ENCODE data around the gene USH1C.

Gene USH1C

DNA sequence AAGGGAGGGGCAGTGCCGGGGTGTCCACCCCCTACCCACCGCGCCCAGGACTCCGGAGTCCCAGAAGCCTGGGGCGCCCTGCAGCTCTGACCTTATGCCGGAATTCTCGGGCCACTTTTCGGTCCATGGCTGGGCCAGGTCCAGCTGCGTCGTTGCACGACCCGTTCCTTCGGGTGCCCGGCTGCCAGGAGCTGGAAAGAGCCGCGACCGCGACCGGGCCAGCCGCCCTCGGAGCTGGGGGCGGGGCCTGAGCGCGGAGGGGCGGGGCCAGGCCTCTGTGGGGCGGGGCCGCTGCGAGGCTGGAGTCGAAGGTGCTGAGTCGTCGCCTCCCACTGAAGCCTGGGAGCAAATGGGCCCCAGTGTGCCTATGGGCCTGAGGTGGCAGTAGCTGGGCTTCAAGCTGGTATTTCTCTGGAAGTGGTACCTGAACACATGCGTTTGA is at the start of gene USH1C:
Gene USH1C, minus strand, starts transcription at position 236 of the 442 bp plus-strand sequence. Its CDS starts 109 bp downstream, at position 127.
- DNase-seq = no peak

DNA sequence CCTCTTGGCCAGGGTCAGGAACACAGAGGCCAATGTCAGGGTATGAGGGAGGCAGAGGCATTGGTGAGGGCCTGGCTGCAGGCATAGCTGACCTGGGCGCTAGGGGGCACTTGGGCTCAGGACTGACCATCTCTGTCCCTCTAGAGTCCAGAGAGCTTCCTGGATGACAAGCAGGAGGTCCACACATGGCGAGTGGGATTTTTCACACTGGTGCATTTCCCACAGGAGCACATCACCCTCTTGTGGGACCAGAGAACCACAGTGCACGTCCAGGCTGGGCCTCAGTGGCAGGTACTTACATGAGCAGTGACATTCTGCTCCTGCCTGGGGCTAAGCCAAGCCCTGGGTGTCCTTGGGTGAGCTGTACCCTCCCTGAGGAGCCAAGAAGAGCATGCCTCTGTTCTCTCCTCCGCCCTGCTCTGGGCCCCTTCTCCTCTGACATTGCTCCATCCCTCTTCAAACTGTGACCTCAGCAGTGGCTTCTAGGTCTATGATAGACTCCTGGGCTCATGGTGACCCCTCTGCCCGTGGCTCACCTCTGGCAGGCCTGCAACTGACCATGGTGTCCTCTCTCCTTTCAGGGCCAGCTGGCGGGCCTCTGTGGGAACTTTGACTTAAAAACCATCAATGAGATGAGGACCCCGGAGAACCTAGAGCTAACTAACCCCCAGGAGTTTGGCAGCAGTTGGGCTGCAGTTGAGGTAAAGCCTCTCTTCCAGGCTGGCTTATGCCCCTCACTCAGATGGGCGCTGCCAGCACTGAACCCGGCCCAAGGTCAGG is 49.4 kb upstream of the USH1C start:
- DNase-seq = no peak

DNA sequence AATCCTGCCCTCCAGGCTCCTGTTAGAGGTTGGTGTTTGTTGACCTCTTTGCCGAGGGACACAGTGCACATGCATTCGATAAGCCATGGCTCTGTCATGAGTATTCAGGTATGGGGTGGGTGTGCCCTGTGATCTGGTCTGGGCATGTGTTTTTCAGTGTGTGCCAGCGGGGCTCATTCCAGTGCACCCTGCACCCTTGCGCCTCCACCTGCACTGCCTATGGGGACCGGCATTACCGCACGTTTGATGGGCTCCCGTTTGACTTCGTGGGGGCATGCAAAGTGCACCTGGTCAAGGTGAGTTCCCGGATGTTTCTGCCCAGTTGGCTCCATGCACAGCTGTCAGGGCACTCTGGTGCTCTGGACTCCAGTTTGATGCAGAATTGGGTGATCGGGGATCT is 47.1 kb upstream of the USH1C start:
- no peak for DNase-seq

DNA sequence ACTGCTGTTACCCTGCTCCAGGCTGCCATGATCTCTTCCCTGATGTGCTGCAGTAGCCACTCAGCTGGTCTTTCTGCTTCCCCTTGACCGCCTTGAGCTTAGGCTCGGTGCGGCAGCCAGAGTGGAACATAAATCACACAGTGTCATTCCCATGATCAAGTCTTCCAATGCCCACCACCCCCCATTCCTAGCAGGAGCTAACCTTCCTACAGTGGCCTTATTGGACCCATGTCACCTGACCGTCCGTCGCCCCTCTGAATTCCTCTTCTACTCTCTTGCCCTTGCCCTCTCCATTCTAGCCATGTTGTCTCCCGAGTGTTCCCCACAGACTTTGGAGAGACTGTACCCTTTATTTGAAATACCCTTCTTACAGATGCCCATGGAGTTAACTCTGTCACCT is 46.2 kb upstream of the USH1C start:
- no peak for DNase-seq

DNA sequence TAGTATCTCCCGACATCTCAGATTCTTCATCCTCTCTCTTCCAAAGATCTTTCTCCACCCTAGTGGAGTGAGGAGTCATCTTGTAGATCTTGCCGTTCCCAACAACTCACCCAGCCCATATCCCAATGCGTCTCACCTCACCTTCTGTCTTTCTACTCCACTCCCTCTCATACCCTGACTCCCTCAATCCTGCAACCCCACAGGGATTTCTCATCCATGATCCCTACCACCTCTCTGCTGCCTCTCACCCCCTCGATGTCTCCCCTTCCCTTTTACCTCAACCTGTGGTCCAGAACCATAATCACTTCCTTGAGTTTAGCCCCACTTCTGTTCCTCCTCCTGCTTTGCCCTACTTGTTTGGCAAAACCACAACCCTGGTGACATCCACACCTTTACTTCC is 44.5 kb upstream of the USH1C start:
- no peak for DNase-seq

DNA sequence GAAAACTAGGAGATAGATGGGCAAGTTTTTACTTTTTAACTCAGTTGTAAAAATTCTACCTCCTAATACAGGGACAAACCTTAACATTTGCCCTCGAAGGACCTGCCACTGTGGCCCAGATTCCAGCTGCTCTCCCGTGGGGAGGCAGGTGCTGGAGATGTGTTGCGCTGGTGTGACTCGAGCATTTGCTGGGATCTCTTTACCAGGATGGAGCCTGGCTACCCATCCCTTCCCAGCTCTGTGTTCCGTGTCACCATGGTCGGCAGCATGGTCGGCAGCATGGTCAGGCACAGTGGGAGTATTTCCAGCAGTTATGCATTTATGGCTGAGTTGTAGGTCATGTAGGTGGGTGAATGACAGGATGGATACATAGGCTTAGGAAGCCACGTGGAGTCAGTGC is 44.0 kb upstream of the USH1C start:
- no peak for DNase-seq

DNA sequence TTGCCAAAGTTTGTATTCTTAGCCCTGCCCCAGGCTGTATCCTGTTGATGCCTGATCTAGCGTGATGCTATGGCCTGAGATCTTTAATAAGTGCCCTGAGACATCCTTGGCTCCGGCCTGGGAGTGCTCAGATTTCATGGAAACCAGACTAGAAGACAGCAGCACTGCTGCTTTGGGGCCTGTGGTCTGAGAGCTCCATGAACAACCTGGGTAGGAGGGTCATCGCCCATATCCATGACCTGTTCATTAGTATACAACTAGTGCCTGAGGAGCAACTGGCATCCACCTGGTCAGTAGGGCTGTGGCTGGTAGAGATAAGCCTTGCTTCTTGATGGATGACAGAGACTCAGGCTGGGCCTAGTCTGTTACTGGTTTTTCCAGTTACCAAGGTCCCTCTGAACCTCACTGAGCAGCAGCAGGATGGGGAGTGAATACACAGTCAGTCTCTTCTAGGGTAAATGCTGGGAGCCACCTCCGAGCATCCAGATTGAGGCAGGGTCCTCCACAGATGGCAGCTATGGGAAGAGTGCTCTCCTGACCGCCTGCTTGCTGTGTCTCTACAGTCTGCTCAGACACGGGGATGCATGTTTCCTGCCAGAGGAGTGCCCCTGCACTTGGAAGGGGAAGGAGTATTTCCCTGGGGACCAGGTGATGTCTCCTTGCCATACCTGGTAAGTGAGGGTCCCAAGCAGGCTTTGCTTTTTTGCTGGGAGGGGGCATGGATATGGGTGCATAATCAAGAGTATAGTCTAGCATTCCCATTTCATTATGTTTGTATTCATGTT is 41.9 kb upstream of the USH1C start:
- DNase-seq = no peak

DNA sequence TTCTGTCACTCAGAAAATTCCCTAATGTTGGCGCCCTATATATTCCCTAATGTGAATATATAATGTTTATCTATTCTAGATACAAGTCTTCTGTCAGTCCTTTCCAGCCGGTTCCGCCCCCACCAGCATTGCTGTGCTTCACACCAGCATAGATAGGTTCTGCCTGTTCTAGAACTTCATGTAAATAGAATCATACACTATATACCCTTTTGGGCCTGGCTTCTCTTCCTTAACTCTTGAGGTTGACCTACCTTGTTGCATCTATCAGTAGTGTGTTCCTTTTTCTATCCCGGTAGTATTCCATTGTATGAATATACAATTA is 37.5 kb upstream of the USH1C start:
- no peak for DNase-seq

DNA sequence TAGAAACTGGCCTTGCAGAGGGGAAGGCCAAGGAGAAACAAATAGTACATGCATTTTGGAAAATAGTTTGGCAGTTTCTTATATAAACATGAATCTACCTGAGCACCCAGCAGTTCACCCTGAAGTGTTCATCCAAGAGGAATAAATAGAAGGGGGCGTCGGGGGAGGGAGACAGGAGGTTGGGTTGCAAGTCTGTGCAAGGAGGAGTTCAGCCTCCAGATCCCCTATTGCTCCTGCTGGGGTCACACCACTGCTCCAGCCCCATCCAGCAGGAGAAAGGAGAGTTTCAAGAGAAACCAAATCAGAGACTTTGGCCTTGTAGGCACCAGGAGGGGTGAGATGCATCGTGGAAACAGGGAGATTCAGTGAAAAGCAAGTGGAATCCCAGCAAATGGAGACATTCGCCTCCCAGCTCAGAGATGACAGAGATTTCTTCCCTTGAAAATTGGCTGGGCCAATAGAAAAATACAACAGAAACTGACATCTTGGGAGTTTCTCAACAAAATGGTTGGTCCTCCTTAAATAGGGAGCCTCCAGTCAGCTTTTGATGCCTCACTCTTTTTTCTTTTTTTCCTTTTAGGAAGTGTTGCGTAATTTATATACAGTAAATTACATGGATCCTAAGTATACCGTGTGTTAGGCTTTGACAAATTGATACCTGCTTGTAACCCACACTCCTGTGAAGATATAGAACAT is 37.0 kb upstream of the USH1C start:
- no peak for DNase-seq

DNA sequence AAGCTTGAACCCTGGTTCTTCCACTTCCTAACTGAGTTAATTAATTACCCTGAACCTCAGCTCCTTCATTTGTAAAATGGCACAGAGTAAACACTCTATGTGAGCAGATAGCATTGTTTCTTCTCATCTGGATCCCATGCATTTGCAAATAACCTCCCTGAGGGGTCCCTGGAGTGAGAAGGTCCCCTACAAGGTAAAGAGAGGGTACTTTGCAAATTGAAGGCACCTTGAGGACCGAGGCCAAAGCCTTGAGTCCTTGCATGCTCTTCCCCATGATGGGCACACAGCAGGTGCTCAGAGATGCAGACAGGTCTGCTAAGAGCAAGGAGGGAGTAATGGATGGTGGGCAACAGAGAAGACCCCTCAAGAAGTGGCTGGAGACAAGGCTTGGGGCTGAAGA is 36.1 kb upstream of the USH1C start:
- DNase-seq = no peak

DNA sequence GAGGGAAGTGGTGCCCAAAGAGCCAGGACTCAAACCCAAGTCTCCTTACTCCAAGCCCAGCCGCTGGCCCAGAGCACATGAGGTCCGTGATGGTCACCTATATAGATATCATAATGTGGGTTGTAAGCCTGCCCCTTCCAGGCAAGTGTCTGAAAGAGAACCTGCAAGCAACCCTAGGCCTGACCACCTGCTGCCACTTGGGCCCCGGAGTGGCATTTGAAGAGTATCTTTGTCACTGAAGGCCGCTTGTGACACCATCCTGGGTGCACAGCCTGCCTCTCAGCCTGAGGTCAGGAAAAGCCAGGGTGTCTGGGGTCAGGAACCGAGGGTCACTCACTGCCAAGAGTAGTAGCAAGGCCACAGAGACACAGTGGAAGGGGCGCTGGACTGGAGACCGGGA is 35.2 kb upstream of the USH1C start:
- no peak for DNase-seq

DNA sequence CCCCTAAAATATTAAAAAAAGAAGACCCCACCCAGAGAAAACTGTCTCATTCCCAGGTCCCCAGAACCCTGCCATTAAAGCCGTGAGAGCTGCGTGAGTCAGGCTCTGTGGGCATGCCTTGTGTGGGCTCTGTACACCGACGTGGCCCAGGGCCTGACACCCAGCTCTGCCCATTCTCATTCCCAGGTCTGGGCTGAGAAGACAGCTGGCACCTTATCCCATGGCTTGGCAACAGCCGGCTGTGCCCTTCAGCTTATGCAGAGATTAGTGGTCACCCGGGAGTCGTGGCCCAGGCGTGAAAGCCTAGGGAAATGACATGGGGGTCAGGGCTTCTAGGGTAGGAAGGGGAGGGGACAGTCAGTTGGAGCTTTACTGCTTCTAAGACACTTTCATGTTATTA is 34.7 kb upstream of the USH1C start:
- no peak for DNase-seq

DNA sequence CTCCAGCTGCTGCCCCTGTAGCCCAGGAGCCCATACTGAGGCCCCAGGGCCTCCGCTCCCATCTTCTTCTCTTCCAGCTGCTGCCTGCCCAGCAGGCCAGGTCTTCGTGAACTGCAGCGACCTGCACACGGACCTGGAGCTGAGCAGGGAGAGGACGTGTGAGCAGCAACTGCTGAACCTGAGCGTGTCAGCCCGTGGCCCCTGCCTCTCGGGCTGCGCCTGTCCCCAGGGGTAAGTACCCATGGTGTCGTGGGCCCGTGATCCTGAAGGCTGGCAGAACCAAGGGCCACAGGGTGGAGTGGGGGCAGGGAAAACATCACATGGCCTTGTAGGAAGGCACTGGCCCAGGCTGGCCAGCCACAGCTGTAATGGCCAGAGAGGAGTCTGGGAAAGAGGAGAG is 34.1 kb upstream of the USH1C start:
- no peak for DNase-seq

DNA sequence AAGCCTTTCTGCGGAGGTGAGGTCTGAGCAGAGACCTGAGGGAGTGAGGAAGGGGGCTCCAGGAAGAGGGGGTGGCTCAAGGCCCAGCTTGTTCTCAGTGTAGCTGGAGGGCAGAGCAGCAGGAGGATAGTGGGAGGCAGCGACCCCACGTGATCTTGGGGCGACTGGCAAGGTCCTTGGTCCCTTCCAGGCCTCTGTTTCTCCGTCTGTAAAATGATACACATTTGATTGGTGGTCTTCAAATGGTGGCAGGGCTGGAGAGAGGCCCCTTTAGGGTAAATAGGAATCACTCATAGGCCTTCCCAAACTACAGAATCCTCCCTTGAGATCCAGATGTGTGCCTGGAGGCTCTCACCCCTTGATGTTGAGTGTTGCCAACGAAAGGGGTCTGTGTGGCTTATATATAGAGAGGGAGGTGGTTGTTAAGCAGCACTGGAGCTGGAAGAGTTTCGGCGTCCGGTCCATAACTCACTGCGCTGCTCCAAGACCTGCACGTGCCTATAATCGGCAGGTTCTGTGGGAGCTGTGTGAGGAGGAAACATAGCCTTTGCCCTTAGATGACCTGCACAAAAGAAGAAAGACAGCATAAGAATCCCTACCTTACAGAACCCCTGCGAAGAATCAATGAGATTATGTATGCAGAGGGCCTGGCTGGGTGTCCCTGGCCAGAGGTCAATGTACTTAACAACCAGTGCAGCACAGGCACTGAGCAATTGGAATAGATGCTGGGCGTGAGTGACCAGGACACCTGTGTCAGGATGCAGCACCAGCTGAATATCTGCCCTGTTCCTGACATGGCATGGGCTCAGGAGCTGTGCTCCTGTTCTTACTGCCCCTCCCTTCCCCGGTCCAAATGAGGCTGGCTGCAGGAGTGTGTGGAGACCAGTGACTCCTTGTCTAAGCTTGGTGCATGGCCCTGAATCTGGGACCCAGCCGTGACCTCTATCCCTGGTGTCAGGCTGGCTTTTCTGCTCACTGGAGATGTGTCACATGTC is 31.5 kb upstream of the USH1C start:
- DNase-seq = no peak

DNA sequence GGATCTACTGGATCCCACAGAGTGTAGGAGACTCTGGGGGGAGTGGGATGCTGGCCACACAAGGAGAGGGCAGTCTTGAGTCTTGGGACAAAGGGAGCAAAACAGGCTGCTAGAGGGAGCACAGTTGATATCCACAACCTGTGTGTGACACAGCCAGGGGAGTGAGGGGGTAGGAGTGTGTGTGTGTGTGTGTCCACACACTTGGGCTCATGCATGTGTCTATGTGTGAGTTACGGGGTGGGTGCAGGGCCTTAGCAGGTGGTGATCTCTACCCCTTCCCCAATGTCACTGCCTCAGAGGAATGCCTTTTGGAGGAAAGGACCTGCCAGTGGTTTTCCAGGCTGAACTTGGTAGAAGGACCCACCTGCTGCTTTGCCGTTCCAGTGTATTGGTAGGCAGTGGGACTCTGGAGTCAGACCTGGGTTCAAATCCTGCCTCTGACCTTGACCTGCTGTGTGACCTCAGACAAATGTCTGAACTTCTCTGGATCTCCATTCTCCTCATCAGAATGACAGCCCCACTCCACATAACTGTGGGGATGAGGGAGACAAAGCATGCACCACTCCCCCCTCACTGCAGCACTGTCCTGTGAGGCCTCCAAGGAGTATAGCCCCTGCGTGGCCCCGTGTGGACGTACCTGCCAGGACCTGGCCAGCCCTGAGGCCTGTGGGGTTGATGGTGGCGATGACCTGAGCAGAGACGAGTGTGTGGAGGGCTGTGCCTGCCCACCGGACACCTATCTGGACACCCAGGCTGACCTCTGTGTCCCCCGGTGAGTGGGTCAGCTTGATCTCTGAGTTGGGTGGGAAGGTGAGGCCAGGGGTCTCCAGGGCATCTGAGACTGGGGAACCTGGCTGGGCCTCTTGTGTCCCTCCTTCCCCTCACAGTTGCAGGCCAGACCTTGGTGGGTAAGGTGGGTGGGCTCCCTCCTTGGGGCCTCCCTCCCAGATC is 30.2 kb upstream of the USH1C start:
- DNase-seq = no peak

DNA sequence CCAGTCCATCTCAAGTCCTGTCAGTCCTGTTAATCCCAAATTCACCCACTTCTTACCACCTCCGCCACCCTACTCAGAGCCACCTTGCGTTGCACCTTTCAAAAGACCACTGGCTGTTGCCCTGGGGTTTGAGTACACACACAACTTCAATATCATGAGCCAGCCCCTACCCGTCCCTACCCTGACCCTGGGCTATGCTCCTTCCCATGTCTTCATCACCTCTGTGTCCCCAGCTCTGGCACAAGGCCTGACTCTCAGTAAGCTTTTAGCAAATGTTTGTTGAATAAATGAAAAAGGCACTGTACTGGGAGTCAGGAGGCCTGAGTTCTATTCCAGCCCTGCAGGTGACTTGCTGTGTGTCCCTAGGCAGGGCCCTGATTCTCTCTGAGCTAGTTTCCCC is 29.3 kb upstream of the USH1C start:
- no peak for DNase-seq

DNA sequence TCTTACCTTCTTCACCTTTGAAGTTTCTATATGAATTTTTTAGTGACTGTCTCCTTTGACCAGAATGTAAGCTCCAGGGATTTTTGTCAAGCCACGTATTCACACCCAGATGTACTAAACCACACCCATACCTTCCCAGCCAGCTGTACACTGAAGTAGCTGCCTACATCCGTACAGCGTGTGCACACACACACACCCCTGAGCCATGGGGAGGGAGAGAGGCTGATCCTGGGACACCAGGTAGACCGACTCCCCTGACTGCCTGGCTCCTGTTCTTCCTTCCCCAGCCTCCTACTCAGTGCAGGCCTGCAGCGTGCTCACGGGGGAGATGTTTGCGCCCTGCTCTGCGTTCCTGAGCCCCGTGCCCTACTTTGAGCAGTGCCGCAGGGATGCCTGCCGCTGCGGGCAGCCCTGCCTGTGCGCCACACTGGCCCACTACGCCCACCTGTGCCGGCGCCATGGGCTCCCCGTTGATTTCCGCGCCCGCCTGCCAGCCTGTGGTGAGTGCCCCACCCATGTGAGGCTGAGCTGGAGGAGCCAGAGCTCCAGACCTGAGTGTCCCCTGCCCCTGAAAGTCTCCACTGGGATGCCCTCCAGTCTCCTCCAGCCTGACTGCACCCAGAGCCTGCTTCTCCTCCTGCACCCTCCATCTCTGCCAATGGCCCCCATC is 28.7 kb upstream of the USH1C start:
- DNase-seq = no peak

DNA sequence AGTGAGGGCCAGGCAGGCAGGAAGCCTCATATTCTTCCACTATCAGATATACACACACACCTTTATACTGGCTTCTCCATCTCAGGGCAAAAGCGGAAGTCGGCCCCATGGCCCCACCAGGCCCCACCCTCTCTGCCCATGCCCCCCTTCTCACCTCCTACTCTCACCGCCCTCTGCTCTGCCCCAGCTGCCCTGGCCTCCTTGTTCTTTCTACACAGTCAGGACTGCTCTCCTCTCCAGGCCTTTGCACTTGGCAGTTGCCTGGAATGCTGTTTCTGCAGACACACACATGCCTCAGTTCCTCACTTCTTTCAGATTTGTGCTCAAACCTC is 28.1 kb upstream of the USH1C start:
- DNase-seq = no peak

DNA sequence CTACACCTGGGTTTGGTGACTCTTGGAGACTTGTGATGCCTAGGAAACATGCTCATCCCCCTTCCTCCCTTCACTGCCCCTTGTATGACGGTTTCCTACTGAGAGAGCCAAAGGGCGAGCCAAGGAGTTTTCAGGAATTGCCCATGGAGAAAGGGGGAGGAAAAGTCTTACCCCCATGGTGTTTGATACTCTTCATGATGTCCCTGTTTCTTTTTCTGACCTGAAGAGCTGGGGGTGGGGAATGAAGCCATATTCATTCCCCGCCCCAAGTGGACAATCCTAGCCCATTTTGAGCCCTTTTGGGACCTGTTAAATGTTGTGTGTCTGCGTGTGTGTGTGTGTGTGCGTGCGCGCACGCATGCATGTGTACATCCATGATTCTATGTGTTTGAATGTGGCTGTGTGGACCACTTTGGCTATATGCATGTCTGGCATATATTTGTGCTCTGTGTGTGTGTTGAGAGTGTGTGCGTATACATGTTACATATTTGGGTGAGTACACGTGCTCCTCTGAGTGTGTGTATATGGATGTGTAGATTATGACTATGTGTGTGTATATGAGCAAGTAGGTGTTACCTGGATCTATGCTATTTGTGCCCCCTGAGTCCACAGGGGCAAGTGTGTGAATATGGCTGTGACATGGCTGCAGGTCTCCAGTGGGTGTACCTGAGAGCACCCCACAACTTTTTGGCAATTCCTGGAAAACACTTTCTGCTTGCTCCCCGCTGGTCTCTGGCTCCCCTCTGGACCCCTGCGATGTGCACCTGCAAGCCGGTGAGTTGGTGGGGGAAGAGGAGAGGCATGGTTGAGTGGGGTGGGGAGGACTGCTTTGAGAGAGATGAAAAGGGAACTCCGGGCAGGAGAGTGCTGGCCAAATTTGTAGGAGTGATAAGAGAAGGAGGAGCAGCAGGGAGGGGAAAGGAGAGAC is 27.5 kb upstream of the USH1C start:
- DNase-seq = no peak

DNA sequence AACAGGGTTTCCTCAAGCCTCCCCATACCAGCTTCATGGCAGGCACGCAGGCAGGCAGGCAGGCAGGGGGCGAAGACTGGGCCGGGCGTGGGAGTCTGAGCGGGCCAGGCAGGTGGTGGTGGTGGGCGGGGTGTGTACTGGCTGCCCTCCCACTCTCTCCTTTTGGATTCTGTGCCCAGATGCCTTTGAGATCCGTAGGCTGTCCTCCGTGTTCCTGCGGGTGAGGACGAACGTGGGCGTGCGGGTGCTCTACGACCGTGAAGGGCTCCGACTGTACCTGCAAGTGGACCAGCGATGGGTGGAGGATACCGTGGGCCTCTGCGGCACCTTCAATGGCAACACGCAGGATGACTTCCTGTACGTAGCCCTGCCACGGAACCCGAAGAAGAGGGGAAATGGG is 25.8 kb upstream of the USH1C start:
- no peak for DNase-seq

Measured in NCI-H1436 (cell line).